ENCODE results near the gene SRF. TPM values are rescaled to one million over a fixed set of nuclear protein-coding genes. Genes with fewer than 3 reads are reported as not detected.

SRF gene
- total RNA-seq, 1 donor from 2014 or later, result 32.6 TPM

DNA sequence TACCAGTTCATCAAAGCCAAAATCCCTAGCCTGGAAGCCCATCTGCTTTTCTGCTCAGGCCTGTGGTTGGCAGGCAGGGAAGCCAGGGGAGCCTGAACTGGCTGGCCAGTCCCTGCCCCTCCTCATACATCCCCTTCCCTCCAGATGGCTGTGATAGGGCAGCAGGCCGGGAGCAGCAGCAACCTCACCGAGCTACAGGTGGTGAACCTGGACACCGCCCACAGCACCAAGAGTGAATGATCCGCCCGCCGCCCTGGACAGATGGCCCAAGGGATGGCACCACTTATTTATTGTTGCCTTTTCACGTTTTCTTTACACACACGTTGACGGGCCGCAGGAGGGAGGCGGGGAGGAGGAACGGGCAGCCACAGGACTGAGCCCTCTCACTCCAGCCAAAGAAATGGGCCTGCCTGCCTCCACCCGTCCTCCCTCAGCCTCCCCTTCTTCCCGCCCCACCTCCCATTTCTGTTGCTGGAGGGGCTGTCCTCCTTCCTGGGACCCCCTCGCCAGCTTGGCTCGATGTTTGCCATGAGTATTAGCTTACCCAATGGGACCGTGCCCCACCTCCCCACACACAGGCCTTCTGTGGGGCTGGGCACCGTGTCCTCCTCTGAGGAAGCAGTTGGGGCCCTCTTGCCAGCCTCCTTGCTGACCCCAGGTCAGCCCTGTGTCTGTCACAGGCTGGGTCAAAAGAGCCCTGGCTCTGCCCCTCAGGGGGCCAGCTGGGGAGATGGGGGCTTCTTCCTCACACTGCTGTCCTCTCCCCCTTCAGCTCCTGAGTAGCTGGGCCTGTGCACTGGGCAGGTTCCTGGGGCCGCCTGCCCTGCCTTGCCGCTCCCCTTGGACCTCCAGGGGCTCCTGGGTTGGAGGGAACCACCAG is 8.1 kb downstream of the SRF start:
- DNase-seq (ENCODE audit: low spot score) (no peak), ATAC-seq (no peak)
- intact Hi-C loops (cut with DNase I), result no loop called here

DNA sequence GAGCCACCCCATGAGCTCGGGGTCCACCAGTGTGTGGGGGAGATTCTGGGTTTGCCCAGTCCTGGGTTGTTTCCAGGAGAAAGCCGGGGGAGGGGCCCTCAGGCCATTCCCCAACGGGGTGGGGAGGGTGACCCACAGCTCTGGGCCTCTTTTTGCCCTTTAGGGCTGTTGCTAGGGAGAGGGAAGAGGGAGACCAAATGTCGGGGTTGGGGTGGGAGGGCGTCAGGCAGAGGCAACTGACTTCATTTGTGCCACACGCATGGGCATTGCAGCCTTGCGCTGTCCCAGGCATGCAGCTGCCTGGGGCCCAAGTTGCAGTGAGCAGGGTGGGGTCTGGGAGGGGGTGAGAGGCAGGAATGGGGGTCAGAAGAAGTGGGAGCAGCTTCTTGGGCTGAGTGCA is 9.0 kb downstream of the SRF start:
- intact Hi-C loops (cut with DNase I), result no loop called here
- no peak for DNase-seq (ENCODE audit: low spot score)
- no peak for ATAC-seq

DNA sequence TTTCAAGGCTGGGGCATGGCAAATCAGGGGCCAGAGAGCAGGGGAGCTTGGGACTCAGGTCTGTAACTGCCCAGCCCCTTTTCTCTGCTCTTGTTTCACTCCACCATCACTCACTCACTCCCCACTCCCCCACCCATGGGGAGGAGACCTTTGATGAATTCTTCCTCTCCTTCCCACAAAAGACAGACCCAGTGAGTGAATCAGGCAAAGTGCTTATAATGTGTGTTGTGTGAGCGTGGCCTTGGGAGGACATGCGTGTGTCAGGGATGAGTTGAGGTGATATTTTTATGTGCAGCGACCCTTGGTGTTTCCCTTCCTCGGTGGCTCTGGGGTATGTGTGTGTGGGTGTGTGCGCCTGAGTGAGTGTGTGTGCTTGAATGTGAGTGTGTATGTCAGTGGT is 9.9 kb downstream of the SRF start:
- ATAC-seq (no peak), DNase-seq (ENCODE audit: low spot score) (no peak)
- intact Hi-C loops (cut with DNase I), result no loop called here

DNA sequence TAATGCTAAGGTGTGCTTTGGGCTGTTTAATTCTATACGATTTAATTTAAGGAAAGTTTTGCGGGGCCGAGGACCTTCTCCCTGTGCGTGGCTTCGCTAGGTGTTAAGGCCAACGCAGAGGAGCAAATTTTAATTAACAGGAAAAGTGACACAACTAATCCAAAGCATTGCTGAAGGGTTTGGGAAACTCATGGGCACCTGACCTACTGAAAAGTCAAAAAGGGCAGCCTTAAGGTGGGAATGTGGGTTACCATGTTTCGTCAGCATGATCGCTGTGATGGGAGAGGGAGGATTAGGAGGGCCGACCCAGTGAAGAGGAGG is 10.5 kb downstream of the SRF start:
- intact Hi-C loops (cut with DNase I), result no loop called here
- DNase-seq (ENCODE audit: low spot score), result no peak
- ATAC-seq, result no peak

DNA sequence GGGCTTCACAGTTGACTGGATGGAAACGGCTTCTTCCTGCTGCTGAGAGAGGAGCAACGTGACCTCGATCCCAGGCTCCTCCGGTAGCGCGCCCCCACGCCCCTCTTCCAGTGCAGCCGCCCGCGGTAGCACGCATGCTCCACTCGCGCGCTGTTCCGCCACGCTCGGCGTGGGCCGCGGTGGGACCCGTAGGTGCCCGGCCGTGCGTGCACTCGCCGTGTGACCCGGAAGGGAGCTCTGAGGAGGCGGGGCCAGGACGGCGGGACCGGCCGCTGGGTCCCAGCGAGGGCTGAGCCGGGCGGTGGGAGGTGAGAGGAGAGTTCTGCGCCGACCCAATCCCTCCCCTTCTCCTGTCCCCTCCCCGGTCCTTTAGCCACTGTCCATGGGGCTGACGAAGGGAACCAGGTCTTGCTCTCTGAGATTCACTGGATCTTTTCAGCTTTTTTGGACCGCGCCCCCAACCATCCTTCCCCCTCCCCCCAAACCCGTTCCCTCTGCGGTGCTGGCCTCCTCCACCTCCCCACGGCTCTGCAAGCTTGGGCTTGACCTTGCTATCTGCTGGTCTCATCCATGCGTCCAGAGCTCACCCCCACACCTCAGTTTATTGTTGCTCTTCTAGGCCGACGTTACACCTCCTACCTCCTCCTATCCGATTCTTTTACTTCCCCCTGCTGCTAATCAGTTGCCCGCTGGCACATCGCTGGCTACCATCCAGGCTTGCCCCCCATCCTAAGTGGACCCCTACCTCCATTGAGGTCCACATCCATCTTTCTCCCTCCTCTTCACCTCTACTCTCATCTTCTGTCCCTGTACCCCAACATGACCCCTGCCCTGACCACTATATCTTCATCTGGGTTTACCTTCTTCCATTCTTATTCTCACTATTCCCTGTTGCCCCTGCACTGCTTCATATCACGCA is 11.1 kb downstream of the SRF start, which contains the start of gene CUL9:
Gene CUL9 (plus strand): TSS at position 255 of the 919 bp plus-strand sequence. CDS start 2,115 bp downstream, outside the sequence.
- ATAC-seq (peak; percentile 97), DNase-seq (ENCODE audit: low spot score) (peak; percentile 92)
- intact Hi-C loops (cut with DNase I), result no loop called here

DNA sequence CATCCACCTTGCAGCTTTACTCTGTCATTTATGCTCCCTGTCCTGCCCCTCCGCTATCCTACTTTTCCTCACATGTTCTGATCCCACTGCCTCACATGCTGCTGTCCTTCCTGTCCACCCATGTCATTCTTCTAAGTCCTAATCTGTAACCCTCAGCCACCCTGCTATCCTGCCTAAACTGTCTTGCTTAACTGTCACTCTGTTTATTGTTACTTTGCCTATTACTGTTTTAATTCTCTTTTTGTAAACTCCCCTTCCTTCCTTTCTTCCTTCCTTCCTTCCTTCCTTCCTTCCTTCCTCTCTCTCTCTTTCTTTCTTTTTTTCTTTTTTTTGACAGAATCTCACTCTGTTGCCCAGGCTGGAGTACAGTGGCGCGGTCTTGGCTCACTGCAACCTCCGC is 12.4 kb downstream of the SRF start:
- no peak for ATAC-seq

DNA sequence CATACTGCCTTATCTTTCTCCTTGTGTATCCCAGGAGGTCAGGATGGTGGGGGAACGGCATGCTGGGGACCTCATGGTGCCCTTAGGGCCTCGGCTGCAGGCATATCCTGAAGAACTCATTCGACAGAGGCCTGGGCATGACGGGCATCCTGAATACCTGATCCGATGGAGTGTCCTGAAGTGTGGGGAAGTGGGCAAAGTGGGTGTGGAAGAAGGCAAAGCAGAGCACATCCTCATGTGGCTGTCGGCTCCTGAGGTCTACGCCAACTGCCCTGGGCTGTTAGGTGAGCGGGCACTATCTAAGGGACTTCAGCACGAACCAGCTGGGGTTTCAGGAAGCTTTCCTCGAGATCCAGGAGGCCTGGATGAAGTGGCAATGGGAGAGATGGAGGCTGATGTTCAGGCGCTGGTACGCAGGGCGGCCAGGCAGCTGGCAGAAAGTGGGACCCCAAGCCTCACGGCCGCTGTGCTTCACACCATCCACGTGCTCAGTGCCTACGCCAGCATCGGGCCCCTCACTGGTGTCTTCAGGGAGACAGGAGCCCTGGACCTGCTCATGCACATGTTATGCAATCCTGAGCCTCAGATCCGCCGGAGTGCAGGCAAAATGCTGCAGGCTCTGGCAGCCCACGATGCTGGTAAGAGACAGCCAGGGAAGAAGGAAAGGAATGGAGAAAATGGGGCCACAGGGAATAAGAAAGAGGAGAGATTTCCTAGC is 13.4 kb downstream of the SRF start:
- ATAC-seq (no peak), DNase-seq (ENCODE audit: low spot score) (no peak)
- intact Hi-C loops (cut with DNase I), result no loop called here

More for the DNA sequence above, 12.4 kb downstream of the SRF start:
- intact Hi-C loops (cut with DNase I), result no loop called here
- no peak for DNase-seq (ENCODE audit: low spot score)

DNA sequence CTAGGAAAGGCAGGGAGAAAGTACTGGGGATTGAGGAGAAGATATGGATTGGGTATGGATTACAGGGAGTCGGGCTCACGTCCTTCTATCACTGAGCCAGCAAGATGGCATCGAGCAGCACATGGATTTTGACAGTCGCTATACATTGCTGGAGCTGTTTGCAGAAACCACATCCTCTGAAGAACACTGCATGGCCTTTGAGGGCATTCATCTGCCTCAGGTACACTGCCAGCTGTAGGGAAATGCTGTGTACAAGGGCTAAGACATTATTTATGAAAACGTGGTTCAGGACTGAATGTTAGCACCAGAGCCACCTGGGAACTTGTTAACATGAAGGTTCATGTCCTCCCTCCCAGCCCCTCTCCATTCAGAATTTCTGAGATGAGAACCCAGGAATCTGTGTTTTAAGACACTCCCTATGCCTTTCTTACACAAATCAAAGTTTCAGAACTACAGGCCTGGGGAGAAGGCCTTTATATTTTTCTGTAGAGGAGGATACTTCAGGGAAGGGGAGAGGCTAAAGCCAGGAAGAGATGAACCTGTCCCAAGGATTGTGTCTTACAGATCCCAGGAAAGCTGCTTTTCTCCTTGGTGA is 14.4 kb downstream of the SRF start:
- DNase-seq (ENCODE audit: low spot score), result no peak
- ATAC-seq, result no peak
- intact Hi-C loops (cut with DNase I), result no loop called here

DNA sequence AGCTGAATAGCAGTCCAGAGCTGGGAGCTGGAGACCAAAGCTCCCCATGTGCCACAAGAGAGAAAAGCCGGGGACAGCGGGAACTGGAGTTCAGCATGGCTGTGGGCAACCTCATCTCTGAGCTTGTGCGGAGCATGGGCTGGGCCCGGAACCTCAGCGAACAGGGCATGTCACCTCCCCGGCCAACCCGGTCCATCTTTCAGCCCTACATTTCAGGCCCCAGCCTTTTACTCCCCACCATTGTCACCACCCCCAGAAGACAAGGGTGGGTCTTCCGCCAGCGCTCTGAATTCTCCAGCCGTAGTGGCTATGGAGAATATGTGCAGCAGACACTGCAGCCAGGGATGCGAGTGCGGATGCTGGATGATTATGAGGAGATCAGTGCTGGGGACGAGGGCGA is 14.9 kb downstream of the SRF start:
- intact Hi-C loops (cut with DNase I), result no loop called here
- DNase-seq (ENCODE audit: low spot score) (no peak), ATAC-seq (no peak)

DNA sequence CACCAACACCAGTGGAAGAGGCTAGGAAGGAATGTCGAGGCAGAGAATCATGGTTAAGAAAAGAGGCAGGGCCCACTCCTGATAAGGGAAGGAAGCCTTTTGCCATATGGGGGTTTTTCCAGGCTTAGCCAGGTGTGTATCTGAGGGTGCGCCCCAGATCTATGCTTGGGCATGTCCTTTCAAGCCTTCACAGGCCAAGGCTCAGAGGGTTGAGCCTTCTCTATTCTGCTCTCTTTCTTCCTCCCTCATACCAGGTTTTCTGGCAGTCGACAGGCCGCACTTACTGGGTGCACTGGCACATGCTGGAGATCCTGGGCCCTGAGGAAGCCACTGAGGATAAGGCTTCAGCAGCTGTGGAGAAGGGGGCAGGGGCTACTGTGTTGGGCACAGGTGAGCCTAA is 15.6 kb downstream of the SRF start:
- no peak for ATAC-seq
- no peak for DNase-seq (ENCODE audit: low spot score)
- intact Hi-C loops (cut with DNase I), result no loop called here

DNA sequence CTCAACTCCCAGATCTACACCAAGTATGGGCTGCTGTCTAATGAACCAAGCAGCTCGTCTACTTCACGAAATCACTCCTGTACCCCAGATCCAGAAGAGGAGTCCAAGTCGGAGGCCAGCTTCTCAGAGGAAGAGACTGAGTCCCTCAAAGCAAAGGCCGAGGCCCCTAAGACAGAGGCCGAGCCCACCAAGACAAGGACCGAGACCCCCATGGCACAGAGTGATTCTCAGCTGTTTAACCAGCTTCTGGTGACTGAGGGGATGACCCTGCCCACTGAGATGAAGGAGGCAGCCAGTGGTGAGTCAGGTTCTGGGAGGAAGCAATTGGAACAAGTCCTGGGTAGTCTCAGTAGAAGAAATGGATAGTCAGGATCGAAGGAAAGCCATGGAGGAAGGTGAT is 16.8 kb downstream of the SRF start:
- intact Hi-C loops (cut with DNase I), result no loop called here
- no peak for DNase-seq (ENCODE audit: low spot score)
- no peak for ATAC-seq

DNA sequence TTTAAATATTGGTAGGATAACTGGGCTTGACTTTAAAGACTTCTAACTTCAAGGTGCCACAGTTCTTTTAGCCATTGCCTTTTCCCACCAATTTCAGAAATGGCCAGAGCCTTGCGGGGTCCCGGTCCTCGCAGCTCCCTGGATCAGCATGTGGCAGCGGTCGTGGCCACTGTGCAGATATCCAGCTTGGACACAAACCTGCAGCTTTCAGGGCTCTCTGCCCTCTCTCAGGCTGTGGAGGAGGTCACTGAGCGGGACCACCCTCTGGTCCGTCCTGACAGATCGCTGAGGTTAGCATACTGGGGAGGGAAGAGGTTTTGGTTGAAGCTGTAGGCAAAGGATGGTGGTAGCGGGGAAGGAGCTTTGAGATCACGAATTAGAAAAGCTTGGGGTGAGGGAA is 17.4 kb downstream of the SRF start:
- intact Hi-C loops (cut with DNase I), result no loop called here
- DNase-seq (ENCODE audit: low spot score) (no peak), ATAC-seq (no peak)

DNA sequence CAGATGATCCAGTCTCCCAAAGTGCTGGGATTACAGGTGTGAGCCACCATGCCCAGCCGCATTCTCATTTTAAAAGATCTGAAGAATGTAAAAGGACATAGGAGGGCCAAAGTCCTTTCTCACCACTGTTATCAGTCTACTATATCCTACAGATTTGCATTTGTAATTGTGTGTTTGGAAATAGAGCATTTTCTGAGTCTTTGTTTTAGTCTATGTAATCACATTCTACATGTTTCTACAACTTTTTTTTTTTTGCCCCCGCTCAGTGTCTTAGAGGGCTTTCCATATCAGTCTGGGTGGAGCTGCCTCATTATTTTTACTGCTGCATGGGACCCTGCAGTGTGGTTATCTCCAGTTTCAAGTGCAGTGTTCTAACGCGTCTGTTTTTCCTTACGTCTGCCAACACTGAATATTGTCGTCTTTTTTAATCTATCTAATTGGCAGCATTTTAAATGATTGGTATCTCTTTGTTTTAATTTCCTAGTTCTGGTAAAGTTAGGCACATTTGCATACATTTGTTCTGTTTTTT is 18.8 kb downstream of the SRF start:
- ATAC-seq, result no peak
- DNase-seq (ENCODE audit: low spot score), result no peak
- intact Hi-C loops (cut with DNase I), result no loop called here

DNA sequence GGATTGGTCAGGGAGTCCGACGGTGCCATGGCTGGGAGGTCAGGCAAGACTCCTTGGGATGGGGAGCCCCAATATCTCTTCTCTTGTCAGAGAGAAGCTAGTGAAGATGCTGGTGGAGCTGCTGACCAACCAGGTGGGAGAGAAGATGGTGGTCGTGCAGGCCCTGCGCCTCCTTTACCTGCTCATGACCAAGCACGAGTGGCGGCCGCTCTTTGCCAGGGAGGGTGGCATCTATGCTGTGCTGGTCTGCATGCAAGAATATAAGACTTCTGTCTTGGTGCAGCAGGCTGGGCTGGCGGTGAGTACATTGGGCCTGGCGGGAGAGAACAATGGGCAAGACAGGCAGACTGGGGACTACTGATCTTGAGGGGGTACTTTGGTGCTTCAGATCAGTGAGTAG is 21.8 kb downstream of the SRF start:
- DNase-seq (ENCODE audit: low spot score) (no peak), ATAC-seq (no peak)
- intact Hi-C loops (cut with DNase I), result no loop called here

DNA sequence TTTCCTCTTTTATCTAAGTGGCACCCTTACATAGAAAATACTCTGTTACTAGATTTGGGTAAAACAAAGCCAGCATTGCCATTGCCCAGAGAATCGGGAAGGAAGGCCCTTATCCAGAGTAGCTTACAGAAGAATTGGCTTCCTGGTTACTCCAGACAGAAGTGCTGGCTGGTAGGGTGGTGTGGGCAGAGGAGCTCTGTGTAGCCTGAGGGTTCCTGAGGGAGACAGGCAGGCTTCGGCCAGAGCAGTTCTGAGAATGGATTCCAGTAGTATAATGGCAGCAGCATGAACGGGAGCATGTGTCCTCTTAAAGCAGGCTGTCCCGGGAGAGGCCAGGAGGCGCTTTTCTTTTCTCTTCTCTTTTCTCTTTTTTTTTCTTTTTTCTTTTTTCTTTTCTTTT is 22.9 kb downstream of the SRF start:
- ATAC-seq (no peak), DNase-seq (ENCODE audit: low spot score) (no peak)
- intact Hi-C loops (cut with DNase I), result no loop called here

DNA sequence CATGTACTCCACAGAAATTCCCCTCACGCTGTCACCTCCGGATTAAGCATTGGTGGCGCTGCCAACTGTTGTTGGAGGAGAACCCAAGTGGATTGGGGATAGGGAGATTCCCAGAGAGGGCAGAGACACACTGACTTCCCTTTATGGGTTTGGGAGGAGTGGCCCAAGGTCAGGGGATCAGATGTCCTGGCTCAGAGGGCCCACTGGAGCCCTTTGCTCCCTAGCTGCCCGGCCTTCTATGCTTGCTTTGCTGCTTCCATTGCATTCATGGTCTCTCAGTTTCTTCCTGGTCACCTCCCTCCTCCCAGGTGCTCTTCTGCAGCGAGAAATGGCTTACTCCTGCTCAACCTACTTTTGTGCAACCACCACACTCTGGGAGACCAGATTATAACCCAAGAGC is 25.3 kb downstream of the SRF start:
- ATAC-seq (no peak), DNase-seq (ENCODE audit: low spot score) (no peak)
- intact Hi-C loops (cut with DNase I), result no loop called here

DNA sequence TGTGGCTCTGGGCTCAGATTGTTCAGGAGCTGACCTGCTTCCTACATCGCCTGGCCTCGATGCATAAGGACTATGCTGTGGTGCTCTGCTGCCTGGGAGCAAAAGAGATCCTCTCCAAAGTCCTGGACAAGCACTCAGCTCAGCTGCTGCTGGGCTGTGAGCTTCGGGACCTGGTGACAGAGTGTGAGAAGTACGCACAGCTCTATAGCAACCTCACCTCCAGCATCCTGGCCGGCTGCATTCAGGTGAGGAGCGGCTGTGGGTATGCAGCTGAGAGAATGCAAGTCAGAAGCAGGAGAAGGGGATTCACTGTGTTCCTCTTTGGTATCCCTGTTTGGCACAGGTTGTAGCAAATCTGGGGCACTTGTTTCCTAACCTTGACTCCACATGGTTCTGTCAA is 28.8 kb downstream of the SRF start:
- DNase-seq (ENCODE audit: low spot score), result no peak
- no peak for ATAC-seq
- intact Hi-C loops (cut with DNase I), result no loop called here

DNA sequence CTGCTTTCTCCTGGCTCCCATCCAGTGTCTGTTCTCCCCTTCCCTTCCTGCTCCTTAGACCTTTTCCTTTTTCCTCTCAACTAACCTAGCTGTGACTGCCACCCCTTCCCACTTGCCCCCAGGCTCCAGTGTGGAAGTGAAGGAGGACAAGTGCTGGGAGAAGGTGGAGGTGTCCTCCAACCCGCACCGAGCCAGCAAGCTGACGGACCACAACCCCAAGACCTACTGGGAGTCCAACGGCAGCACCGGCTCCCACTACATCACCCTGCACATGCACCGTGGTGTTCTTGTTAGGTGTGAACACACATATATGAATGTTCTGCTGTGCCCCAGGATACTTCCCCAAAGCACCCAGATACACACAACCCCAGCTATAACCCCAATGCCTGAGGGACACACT is 29.5 kb downstream of the SRF start:
- intact Hi-C loops (cut with DNase I), result no loop called here
- DNase-seq (ENCODE audit: low spot score) (no peak), ATAC-seq (no peak)

DNA sequence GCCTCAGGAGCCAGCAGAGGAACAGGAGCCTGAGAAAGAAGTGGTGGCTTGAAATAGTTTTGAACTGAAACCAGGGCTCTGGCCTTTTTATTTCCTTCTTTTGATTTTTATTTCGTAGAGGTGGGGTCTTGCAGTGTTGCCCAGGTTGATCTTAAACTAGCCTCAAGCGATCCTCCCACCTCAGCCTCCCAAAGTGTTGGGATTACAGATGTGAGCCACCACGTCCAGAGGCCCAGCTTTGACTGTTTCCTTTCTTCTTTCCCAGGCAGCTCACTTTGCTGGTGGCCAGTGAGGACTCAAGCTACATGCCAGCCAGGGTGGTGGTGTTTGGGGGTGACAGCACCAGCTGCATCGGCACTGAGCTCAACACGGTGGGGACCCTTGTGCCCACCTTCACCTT is 31.4 kb downstream of the SRF start:
- ATAC-seq, result no peak
- no peak for DNase-seq (ENCODE audit: low spot score)
- intact Hi-C loops (cut with DNase I), result no loop called here

Measured in sciatic nerve (tissue), 2 donors.